BLaER1 (cell line): ENCODE results near the gene IMP4.

ENCODE experiments used
- H3K27ac ChIP-seq: shearing (Covaris generic); formaldehyde crosslinking; 2 replicates; pipeline ENCODE4 v1.8.1; 2022
- H3K27me3 ChIP-seq: shearing (Covaris generic); formaldehyde crosslinking; 2 replicates; pipeline ENCODE4 v1.8.1; 2022
- H3K36me3 ChIP-seq: shearing (Covaris generic); formaldehyde crosslinking; 2 replicates; pipeline ENCODE4 v1.8.1; 2022
- H3K4me1 ChIP-seq: shearing (Covaris generic); formaldehyde crosslinking; 2 replicates; pipeline ENCODE4 v1.8.1; 2022
- H3K4me2 ChIP-seq: shearing (Covaris generic); formaldehyde crosslinking; 2 replicates; pipeline ENCODE4 v1.8.1; 2022
- H3K4me3 ChIP-seq: shearing (Covaris generic); formaldehyde crosslinking; 2 replicates; pipeline ENCODE4 v1.8.1; 2022
- H3K9ac ChIP-seq: shearing (Covaris generic); formaldehyde crosslinking; 2 replicates; pipeline ENCODE4 v1.8.1; 2022
- H3K9me3 ChIP-seq: shearing (Covaris generic); formaldehyde crosslinking; 2 replicates; pipeline ENCODE4 v1.8.1; 2022
- H4K20me1 ChIP-seq: shearing (Covaris generic); formaldehyde crosslinking; 2 replicates; pipeline ENCODE4 v1.8.1; 2022
- Cebpa-rat ChIP-seq: shearing (Covaris generic); IDR thresholded peaks from 2 replicates; pipeline ENCODE4 v1.8.1; 2022

IMP4 gene

GRCh38 chr2:130368786-130369185 is 26.1 kb downstream of the IMP4 start:
- Histone ChIP-seq H3K27me3 (no peaks in the 10 kb centered on the region), H3K4me3 (no peak overlapping the region), H3K4me2 (no peak overlapping the region), H3K9ac (no peak overlapping the region), H3K27ac (no peak overlapping the region), H3K9me3 (no peaks in the 10 kb centered on the region), H3K36me3 (no peaks in the 10 kb centered on the region), H4K20me1 (no peaks in the 10 kb centered on the region), H3K4me1 (peaks cover 32% of the 10 kb centered on the region)
- no peak for TF ChIP-seq Cebpa-rat

GRCh38 chr2:130369311-130369964 is 26.7 kb downstream of the IMP4 start:
- TF ChIP-seq Cebpa-rat, result no peak
- peaks cover 2% of the 10 kb centered on the region for H3K36me3 ChIP-seq

DNA sequence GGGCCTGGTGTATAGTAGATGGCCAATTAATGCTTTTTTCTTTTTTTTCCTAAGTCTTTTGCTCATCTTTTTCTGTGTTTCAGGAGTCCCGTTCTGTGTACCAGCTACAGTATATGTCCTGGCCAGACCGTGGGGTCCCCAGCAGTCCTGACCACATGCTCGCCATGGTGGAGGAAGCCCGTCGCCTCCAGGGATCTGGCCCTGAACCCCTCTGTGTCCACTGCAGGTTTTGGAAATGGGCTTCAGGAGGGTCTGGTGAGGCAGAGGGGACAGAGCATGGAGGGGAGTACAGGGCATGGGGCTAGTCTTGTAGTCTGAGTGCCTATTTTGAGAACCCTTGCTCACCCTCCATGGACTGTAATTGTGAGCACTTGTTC is 27.3 kb downstream of the IMP4 start:
- no peak overlapping the region for H3K9ac ChIP-seq
- no peaks in the 10 kb centered on the region; the same call in 1 of the 2 replicates for H4K20me1 ChIP-seq
- H3K4me3 ChIP-seq, result no peak overlapping the region
- no peaks in the 10 kb centered on the region for H3K9me3 ChIP-seq
- TF ChIP-seq Cebpa-rat, result no peak
- H3K4me2 ChIP-seq, result peak overlapping the region; percentile 96
- no peaks in the 10 kb centered on the region for H3K27me3 ChIP-seq
- H3K4me1 ChIP-seq, result peaks cover 38% of the 10 kb centered on the region
- peaks cover 7% of the 10 kb centered on the region for H3K36me3 ChIP-seq
- no peak overlapping the region for H3K27ac ChIP-seq

More at GRCh38 chr2:130369311-130369964, 26.7 kb downstream of the IMP4 start:
- Histone ChIP-seq H3K9me3 (no peaks in the 10 kb centered on the region), H3K9ac (no peak overlapping the region), H3K4me1 (peaks cover 33% of the 10 kb centered on the region), H3K27me3 (no peaks in the 10 kb centered on the region), H3K27ac (no peak overlapping the region), H4K20me1 (no peaks in the 10 kb centered on the region; the same call in 1 of the 2 replicates), H3K4me3 (no peak overlapping the region), H3K4me2 (no peak overlapping the region)

DNA sequence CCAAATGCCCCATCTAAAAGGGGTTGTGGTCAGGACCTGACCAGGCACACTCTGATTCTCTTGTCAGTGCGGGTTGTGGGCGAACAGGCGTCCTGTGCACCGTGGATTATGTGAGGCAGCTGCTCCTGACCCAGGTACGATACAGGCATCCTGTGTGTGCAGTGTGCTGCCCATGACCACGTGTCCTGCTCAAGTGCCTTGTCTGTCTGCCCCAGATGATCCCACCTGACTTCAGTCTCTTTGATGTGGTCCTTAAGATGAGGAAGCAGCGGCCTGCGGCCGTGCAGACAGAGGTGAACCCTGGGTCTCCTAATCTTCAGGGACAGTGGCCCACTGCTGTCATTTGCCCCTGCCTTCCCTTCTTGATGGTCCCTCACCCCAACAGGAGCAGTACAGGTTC is 27.8 kb downstream of the IMP4 start:
- TF ChIP-seq Cebpa-rat, result no peak
- Histone ChIP-seq H3K27me3 (no peaks in the 10 kb centered on the region), H3K36me3 (peaks cover 12% of the 10 kb centered on the region), H3K4me2 (peak overlapping the region; percentile 96), H3K9me3 (no peaks in the 10 kb centered on the region), H3K4me1 (peaks cover 40% of the 10 kb centered on the region), H4K20me1 (no peaks in the 10 kb centered on the region; the same call in 1 of the 2 replicates), H3K27ac (0 out of 2 replicates have a peak overlapping the region, but pooled peaks have one; percentile 82), H3K9ac (peak overlapping the region; percentile 83; the same call in 1 of the 2 replicates), H3K4me3 (no peak overlapping the region)

DNA sequence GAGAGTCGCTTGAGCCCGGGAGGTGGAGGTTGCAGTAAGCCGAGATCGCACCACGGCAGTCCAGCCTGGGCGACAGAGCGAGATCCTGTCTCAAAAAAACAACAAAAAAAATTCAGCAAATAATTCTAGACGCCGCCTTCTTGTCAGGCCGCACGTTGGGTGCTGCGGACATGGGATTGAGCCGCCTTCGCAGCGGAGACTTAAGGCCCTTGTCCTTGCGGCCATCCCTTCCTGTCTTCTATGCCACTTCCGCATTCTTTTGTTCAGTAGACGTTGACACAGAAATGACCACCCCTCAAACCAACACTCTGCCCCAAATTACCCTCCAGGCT is 29.0 kb downstream of the IMP4 start:
- Histone ChIP-seq H3K9ac (peak overlapping the region; percentile 83), H4K20me1 (peaks cover 6% of the 10 kb centered on the region; the same call in 1 of the 2 replicates), H3K4me1 (peaks cover 52% of the 10 kb centered on the region), H3K36me3 (peaks cover 20% of the 10 kb centered on the region), H3K4me2 (peak overlapping the region; percentile 96), H3K27me3 (no peaks in the 10 kb centered on the region), H3K9me3 (no peaks in the 10 kb centered on the region), H3K4me3 (peak overlapping the region; percentile 90), H3K27ac (peak overlapping the region; percentile 82)
- TF ChIP-seq Cebpa-rat, result no peak

GRCh38 chr2:130372055-130372832 is 29.5 kb downstream of the IMP4 start:
- H3K4me1 ChIP-seq, result peaks cover 57% of the 10 kb centered on the region
- no peaks in the 10 kb centered on the region for H3K27me3 ChIP-seq
- no peak for TF ChIP-seq Cebpa-rat
- H3K36me3 ChIP-seq, result peaks cover 20% of the 10 kb centered on the region
- H3K4me3 ChIP-seq, result peak overlapping the region; percentile 90
- H3K9me3 ChIP-seq, result no peaks in the 10 kb centered on the region
- peak overlapping the region; percentile 82 for H3K27ac ChIP-seq
- H3K9ac ChIP-seq, result peak overlapping the region; percentile 83
- peaks cover 12% of the 10 kb centered on the region; the same call in 1 of the 2 replicates for H4K20me1 ChIP-seq
- peak overlapping the region; percentile 96 for H3K4me2 ChIP-seq

DNA sequence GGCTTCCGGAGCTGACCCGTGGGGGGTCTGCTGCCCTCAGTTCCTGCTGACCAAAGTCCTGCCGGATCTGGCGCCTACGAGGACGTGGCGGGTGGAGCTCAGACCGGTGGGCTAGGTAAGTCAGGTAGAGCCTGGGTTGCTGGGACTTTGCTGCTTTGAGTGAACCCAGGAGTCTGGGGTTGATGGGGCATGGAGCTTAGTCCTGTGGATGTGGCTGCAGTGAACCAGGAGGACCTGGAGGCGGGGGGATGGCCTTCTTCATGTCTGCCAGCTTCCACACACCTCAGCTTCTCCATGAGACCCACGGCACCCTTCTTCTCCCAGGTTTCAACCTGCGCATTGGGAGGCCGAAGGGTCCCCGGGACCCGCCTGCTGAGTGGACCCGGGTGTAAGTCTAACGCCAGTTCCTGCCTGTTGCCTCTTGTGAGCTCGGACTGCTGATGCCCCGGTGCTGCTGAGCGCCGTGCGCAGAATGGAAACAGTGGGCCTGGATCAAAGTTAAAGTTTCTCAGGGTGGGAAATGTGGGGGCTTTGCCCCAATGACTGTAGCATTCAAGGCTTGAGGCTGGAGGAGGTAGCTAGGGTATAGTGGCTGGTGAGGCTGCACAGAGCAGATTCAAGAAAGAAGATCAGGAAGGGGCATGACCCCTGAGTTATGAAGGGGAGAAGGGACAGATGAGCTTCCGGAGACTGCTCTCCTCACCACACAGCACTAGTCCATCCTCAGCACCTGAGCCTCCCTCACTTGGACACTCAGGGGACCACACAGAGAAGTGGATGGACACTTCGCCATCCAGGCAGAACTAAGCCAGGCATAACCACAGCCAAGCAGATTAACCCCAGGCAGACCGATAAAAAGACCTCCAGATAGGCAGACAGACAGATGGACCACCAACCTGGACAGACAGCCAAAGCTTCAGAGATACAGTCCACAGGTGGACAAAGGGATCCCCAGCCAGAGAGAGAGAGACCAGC is 30.4 kb downstream of the IMP4 start:
- Histone ChIP-seq H3K9me3 (no peaks in the 10 kb centered on the region), H3K27ac (peak overlapping the region; percentile 82), H3K9ac (peak overlapping the region; percentile 83), H3K4me3 (peak overlapping the region; percentile 90), H4K20me1 (peaks cover 18% of the 10 kb centered on the region; the same call in 1 of the 2 replicates), H3K36me3 (peaks cover 20% of the 10 kb centered on the region), H3K27me3 (no peaks in the 10 kb centered on the region), H3K4me1 (peaks cover 64% of the 10 kb centered on the region), H3K4me2 (peak overlapping the region; percentile 96)
- TF ChIP-seq Cebpa-rat, result no peak

- H4K20me1 ChIP-seq, result peaks cover 18% of the 10 kb centered on the region; the same call in 1 of the 2 replicates
- peaks cover 64% of the 10 kb centered on the region for H3K4me1 ChIP-seq
- TF ChIP-seq Cebpa-rat, result no peak
- peak overlapping the region; percentile 96 for H3K4me2 ChIP-seq
- no peak overlapping the region for H3K4me3 ChIP-seq
- no peaks in the 10 kb centered on the region for H3K9me3 ChIP-seq
- H3K27me3 ChIP-seq, result no peaks in the 10 kb centered on the region
- H3K9ac ChIP-seq, result no peak overlapping the region
- peaks cover 20% of the 10 kb centered on the region for H3K36me3 ChIP-seq
- no peak overlapping the region for H3K27ac ChIP-seq
These were observed 31.2 kb downstream of the IMP4 start for GRCh38 chr2:130373808-130374365.

DNA sequence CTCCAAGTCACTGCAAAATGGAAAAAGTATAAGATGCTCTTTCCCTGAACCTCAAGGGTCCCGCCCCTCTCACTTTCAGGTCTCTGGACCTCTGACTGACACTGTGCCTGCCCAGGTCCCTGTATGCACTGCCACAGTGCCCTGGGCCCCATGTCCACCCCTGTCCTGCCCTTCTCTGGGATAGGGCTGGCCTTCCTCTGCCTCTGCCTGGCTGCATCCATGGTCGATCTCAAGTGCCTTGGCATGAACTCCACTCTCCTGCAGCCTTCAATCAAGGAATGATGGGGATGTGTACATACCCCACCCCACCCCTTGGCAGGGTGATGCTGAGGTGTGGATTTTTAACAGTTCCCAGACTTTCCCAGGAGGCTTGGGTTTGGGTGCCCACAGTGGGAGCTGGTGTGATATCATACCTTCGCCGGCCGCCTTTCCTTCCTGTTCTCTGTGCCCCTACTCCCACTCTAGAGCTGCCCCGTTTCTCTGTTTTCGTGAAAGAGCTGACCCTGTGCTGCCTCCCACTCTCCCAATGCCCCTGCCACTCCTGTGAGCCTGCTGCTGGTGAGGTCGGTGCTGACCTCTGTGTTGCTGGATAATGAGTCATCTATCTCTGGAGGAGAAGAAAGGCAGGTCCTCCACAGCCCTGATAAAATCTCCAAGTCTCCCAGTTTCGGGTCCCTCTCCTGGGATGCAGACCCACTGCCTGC is 32.0 kb downstream of the IMP4 start:
- no peak overlapping the region for H3K9ac ChIP-seq
- H3K9me3 ChIP-seq, result no peaks in the 10 kb centered on the region
- no peak overlapping the region for H3K27ac ChIP-seq
- TF ChIP-seq Cebpa-rat, result no peak
- H3K27me3 ChIP-seq, result no peaks in the 10 kb centered on the region
- no peak overlapping the region for H3K4me3 ChIP-seq
- H3K36me3 ChIP-seq, result peaks cover 20% of the 10 kb centered on the region
- H3K4me1 ChIP-seq, result peaks cover 67% of the 10 kb centered on the region
- H4K20me1 ChIP-seq, result peaks cover 22% of the 10 kb centered on the region
- no peak overlapping the region for H3K4me2 ChIP-seq
